ENCODE results near the gene ITPK1. TPM values are rescaled to one million over a fixed set of nuclear protein-coding genes. Genes with fewer than 3 reads are reported as not detected.

The ITPK1 gene
- total RNA-seq, 1 experiment from 2014 or later = 88.6 TPM

DNA sequence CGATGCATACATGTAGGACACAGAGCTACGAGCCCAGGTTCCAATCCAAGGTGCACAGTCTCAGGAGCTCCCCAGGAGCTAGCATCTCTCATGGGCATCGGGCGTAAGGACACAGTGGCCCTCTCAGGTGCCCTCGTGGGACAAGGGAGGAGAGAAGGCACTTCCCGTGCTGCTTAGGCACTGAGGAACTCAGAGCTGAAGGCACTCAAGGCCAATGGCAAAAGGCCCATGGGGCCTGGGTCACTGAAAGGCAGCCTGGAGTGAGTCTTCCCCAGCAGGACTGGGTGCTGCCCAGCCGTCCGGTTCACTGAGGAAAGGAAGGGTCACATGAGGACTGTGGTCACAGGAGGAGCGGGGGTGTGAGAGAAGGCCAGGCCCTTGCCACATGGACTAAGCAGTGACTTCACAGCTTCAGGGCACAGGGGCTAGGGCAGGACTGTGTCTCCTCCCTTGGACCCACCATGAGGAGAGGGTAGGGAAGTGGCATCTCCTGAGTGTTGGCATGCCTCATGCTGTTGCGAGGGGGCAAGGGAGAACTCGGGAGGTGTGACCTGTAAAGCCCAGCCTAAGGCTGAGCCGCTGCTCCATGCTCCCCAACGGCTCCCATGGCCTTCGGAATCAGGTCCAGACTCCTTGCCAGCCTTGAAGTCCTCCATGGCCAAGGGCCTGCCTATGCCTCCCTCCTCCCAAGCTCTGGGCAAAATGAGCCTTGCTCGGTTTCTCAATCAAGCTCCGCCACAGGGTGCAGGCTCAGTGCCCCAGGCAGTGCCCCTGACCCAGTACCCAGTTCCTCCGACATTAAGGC is 141.0 kb downstream of the ITPK1 start:
- BruUV-seq (replicated peaks) = no TSS peak
- no peaks in the 10 kb centered on the region for H3K4me1 ChIP-seq (replicated peaks; ENCODE audit: insufficient read depth)
- H3K79me2 ChIP-seq (ENCODE audit: low read depth) = 0 out of 2 replicates have a peak, but pooled peaks cover 6% of the 10 kb centered on the region
- H3K27me3 ChIP-seq (ENCODE audit: insufficient read depth, low read depth) = no peaks in the 10 kb centered on the region
- POLR2A ChIA-PET (ENCODE audit: unreplicated experiment) = no interaction called here
- CTCF ChIA-PET = interaction anchor here (0.7 kb wide), 1 partner anchor 139 kb away, joined by 3 read pairs; no protein-coding TSS in a partner anchor
- no peaks in the 10 kb centered on the region; the same call in 1 of the 2 replicates for H4K20me1 ChIP-seq (ENCODE audit: insufficient read depth)
- H3K4me3 ChIP-seq = no peak overlapping the region
- no peak overlapping the region for H3K27ac ChIP-seq
- no peak overlapping the region for H3K4me2 ChIP-seq
- no peak for TF ChIP-seq CTCF (conservative IDR thresholded peaks at IDR 0.05)
- no peak for TF ChIP-seq EZH2 (IDR thresholded peaks at IDR 0.05; ENCODE audit: low read depth)
- H3K9me2 ChIP-seq (ENCODE audit: insufficient read depth) = no peaks in the 10 kb centered on the region
- peaks cover 13% of the 10 kb centered on the region; the same call in 1 of the 2 replicates for H3K9me3 ChIP-seq (ENCODE audit: insufficient read depth, low read depth)
- no peak overlapping the region for H2AFZ ChIP-seq
- no peaks in the 10 kb centered on the region; the same call in 1 of the 2 replicates for H3K36me3 ChIP-seq (ENCODE audit: low read depth)
- H3F3A ChIP-seq (ENCODE audit: insufficient read depth, low read depth) = no peaks in the 10 kb centered on the region; the same call in 1 of the 2 replicates
- intact Hi-C loops (cut with micrococcal nuclease; ENCODE audit: unreplicated experiment) = loop anchor here (2.0 kb wide), 1 partner anchor 70 kb away; no protein-coding TSS in a partner anchor
- no peak for DNase-seq

- TF ChIP-seq CTCF (conservative IDR thresholded peaks at IDR 0.05) (no peak), EZH2 (IDR thresholded peaks at IDR 0.05; ENCODE audit: low read depth) (no peak)
- Histone ChIP-seq H3K79me2 (ENCODE audit: low read depth) (0 out of 2 replicates have a peak, but pooled peaks cover 6% of the 10 kb centered on the region), H3K9me3 (ENCODE audit: insufficient read depth, low read depth) (peaks cover 6% of the 10 kb centered on the region; the same call in 1 of the 2 replicates), H3K4me1 (replicated peaks; ENCODE audit: insufficient read depth) (no peaks in the 10 kb centered on the region), H3K4me2 (no peak overlapping the region), H4K20me1 (ENCODE audit: insufficient read depth) (no peaks in the 10 kb centered on the region; the same call in 1 of the 2 replicates), H3K27me3 (ENCODE audit: insufficient read depth, low read depth) (no peaks in the 10 kb centered on the region), H3K4me3 (no peak overlapping the region), H3F3A (ENCODE audit: insufficient read depth, low read depth) (no peaks in the 10 kb centered on the region; the same call in 1 of the 2 replicates), H3K36me3 (ENCODE audit: low read depth) (no peaks in the 10 kb centered on the region; the same call in 1 of the 2 replicates), H3K27ac (no peak overlapping the region), H3K9me2 (ENCODE audit: insufficient read depth) (no peaks in the 10 kb centered on the region), H2AFZ (no peak overlapping the region)
- BruUV-seq (replicated peaks) = no TSS peak
- intact Hi-C loops (cut with micrococcal nuclease; ENCODE audit: unreplicated experiment) = loop anchor here (1.0 to 2.0 kb wide), 3 partner anchors 71 to 165 kb away; partner anchors contain the start of gene ITPK1
- DNase-seq = peak in 1 of 2 experiments; percentile 44
- ChIA-PET POLR2A (ENCODE audit: unreplicated experiment) (no interaction called here), CTCF (interaction anchor here (0.7 kb wide), 1 partner anchor 140 kb away, joined by 3 read pairs; no protein-coding TSS in a partner anchor)
Measured at GRCh38 chr14:92973798-92974372, 141.8 kb downstream of the ITPK1 start.

DNA sequence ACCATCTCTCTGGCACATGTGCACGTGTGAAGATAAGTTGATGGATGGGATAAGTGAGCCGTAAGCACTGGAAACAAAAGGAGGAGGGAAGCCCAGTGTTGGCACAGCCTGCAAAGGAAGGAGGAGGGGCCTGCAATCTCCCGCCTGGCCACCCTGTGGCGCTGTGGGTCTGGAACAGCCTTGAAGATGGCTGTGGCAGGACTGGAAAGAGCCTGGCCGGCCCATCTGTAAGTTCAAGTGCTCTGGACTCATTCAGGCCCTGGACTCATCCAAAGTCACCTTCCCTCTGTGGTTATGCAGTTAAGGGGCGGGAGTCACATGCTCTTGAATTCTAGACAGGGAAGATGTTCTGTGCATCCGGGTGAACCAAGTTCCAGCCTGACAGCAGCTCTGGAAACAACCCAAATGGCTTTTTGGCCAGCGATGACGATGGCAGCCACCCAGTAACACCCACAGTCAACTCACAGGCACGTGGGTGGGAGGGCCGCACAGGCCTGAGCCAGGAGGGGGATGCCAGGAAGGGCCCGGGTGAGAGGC is 142.4 kb downstream of the ITPK1 start:
- no TSS peak for BruUV-seq (replicated peaks)
- no peak overlapping the region for H3K27ac ChIP-seq
- H3K4me3 ChIP-seq = no peak overlapping the region
- DNase-seq = peak; percentile 52 to 75
- no peaks in the 10 kb centered on the region; the same call in 1 of the 2 replicates for H4K20me1 ChIP-seq (ENCODE audit: insufficient read depth)
- no peak overlapping the region for H3K4me2 ChIP-seq
- H2AFZ ChIP-seq = no peak overlapping the region
- no peaks in the 10 kb centered on the region for H3K4me1 ChIP-seq (replicated peaks; ENCODE audit: insufficient read depth)
- POLR2A ChIA-PET (ENCODE audit: unreplicated experiment) = no interaction called here
- H3K36me3 ChIP-seq (ENCODE audit: low read depth) = no peaks in the 10 kb centered on the region; the same call in 1 of the 2 replicates
- no peaks in the 10 kb centered on the region for H3K27me3 ChIP-seq (ENCODE audit: insufficient read depth, low read depth)
- H3K9me3 ChIP-seq (ENCODE audit: insufficient read depth, low read depth) = 0 out of 2 replicates have a peak, but pooled peaks cover under 1% of the 10 kb centered on the region
- H3K9me2 ChIP-seq (ENCODE audit: insufficient read depth) = no peaks in the 10 kb centered on the region
- CTCF ChIA-PET = no interaction called here
- intact Hi-C loops (cut with micrococcal nuclease; ENCODE audit: unreplicated experiment) = loop anchor here (1.0 to 2.0 kb wide), 2 partner anchors 142 to 165 kb away; partner anchors contain the start of gene ITPK1
- H3K79me2 ChIP-seq (ENCODE audit: low read depth) = 0 out of 2 replicates have a peak, but pooled peaks cover 6% of the 10 kb centered on the region
- TF ChIP-seq EZH2 (IDR thresholded peaks at IDR 0.05; ENCODE audit: low read depth) = no peak
- peak; percentile 90 for TF ChIP-seq CTCF (conservative IDR thresholded peaks at IDR 0.05)
- H3F3A ChIP-seq (ENCODE audit: insufficient read depth, low read depth) = no peaks in the 10 kb centered on the region; the same call in 1 of the 2 replicates
